ENCODE data around the gene PTPRB.

PTPRB gene

GRCh38 chr12:70637303-70638085 lies at the start of gene PTPRB:
Gene PTPRB, minus strand, starts transcription at chr12:70637429. Its CDS starts 34 bp downstream, at chr12:70637395.
- Mint-ChIP-seq H3K27ac (no peak within 1 kb of the TSS), H3K27me3 (peaks cover 11 to 27% of the 10 kb centered on the region in 2 donors), H3K9me3 (no peaks in the 10 kb centered on the region), H3K4me3 (no peak within 1 kb of the TSS), H3K4me1 (no peaks in the 10 kb centered on the region), H3K36me3 (no peaks in the 10 kb centered on the region)
- ATAC-seq (replicated peaks) (no peak), DNase-seq (no peak)

- peaks cover 0 to 6% of the 10 kb centered on the region in 2 donors for H3K27me3 Mint-ChIP-seq
- no peaks in the 10 kb centered on the region for H3K36me3 Mint-ChIP-seq
- no peak overlapping the region for H3K27ac Mint-ChIP-seq
- no peak overlapping the region for H3K4me3 Mint-ChIP-seq
- ATAC-seq (replicated peaks) (no peak), DNase-seq (no peak)
- H3K9me3 Mint-ChIP-seq: no peaks in the 10 kb centered on the region
- H3K4me1 Mint-ChIP-seq: no peaks in the 10 kb centered on the region
Measured at GRCh38 chr12:70686907-70687306, 49.7 kb upstream of the PTPRB start.

- no peaks in the 10 kb centered on the region for H3K36me3 Mint-ChIP-seq
- ATAC-seq (replicated peaks): no peak
- no peaks in the 10 kb centered on the region for H3K9me3 Mint-ChIP-seq
- no peak for DNase-seq
- H3K27ac Mint-ChIP-seq: no peak overlapping the region
- H3K27me3 Mint-ChIP-seq: peaks cover 0 to 10% of the 10 kb centered on the region in 2 donors
- no peak overlapping the region for H3K4me3 Mint-ChIP-seq
- no peaks in the 10 kb centered on the region for H3K4me1 Mint-ChIP-seq
Measured at GRCh38 chr12:70686299-70686698, 49.1 kb upstream of the PTPRB start.

- Mint-ChIP-seq H3K4me3 (no peak overlapping the region), H3K4me1 (no peaks in the 10 kb centered on the region), H3K36me3 (no peaks in the 10 kb centered on the region), H3K9me3 (no peaks in the 10 kb centered on the region), H3K27me3 (peaks cover 4 to 16% of the 10 kb centered on the region in 2 donors), H3K27ac (no peak overlapping the region)
- DNase-seq (no peak), ATAC-seq (replicated peaks) (no peak)
Measured at GRCh38 chr12:70683976-70684375, 46.7 kb upstream of the PTPRB start.

- no peaks in the 10 kb centered on the region for H3K36me3 Mint-ChIP-seq
- no peak for ATAC-seq (replicated peaks)
- no peak overlapping the region for H3K4me3 Mint-ChIP-seq
- no peak overlapping the region for H3K27ac Mint-ChIP-seq
- H3K4me1 Mint-ChIP-seq: no peaks in the 10 kb centered on the region
- peaks cover 1 to 5% of the 10 kb centered on the region in 2 donors for H3K9me3 Mint-ChIP-seq
- peaks cover 6 to 7% of the 10 kb centered on the region in 2 donors for H3K27me3 Mint-ChIP-seq
- no peak for DNase-seq
Measured at GRCh38 chr12:70671698-70672097, 34.5 kb upstream of the PTPRB start.

- no peaks in the 10 kb centered on the region for H3K4me1 Mint-ChIP-seq
- no peak overlapping the region for H3K4me3 Mint-ChIP-seq
- no peak for ATAC-seq (replicated peaks)
- DNase-seq: no peak
- peaks cover 0 to 5% of the 10 kb centered on the region in 2 donors for H3K9me3 Mint-ChIP-seq
- no peaks in the 10 kb centered on the region for H3K36me3 Mint-ChIP-seq
- H3K27ac Mint-ChIP-seq: no peak overlapping the region
- H3K27me3 Mint-ChIP-seq: peaks cover 6 to 7% of the 10 kb centered on the region in 2 donors
Measured at GRCh38 chr12:70670948-70671347, 33.7 kb upstream of the PTPRB start.

- no peak overlapping the region for H3K27ac Mint-ChIP-seq
- no peaks in the 10 kb centered on the region for H3K9me3 Mint-ChIP-seq
- DNase-seq (no peak), ATAC-seq (replicated peaks) (no peak)
- H3K27me3 Mint-ChIP-seq: peaks cover 3 to 6% of the 10 kb centered on the region in 2 donors
- no peak overlapping the region for H3K4me3 Mint-ChIP-seq
- H3K4me1 Mint-ChIP-seq: no peaks in the 10 kb centered on the region
- no peaks in the 10 kb centered on the region for H3K36me3 Mint-ChIP-seq
Measured at GRCh38 chr12:70667253-70667652, 30.0 kb upstream of the PTPRB start.

- ATAC-seq (replicated peaks) (no peak), DNase-seq (no peak)
- peaks cover 0 to 2% of the 10 kb centered on the region in 2 donors for H3K4me1 Mint-ChIP-seq
- no peaks in the 10 kb centered on the region for H3K36me3 Mint-ChIP-seq
- H3K27ac Mint-ChIP-seq: no peak overlapping the region
- H3K4me3 Mint-ChIP-seq: no peak overlapping the region
- peaks cover 0 to 6% of the 10 kb centered on the region in 2 donors for H3K27me3 Mint-ChIP-seq
- H3K9me3 Mint-ChIP-seq: no peaks in the 10 kb centered on the region
Measured at GRCh38 chr12:70666364-70666763, 29.1 kb upstream of the PTPRB start.

GRCh38 chr12:70664465-70664881 lies 27.2 kb upstream of the PTPRB start:
- no peak for ATAC-seq (replicated peaks)
- peaks cover 0 to 2% of the 10 kb centered on the region in 2 donors for H3K4me1 Mint-ChIP-seq
- DNase-seq: no peak
- H3K27ac Mint-ChIP-seq: no peak overlapping the region
- H3K9me3 Mint-ChIP-seq: no peaks in the 10 kb centered on the region
- H3K27me3 Mint-ChIP-seq: peaks cover 0 to 6% of the 10 kb centered on the region in 2 donors
- no peak overlapping the region for H3K4me3 Mint-ChIP-seq
- no peaks in the 10 kb centered on the region for H3K36me3 Mint-ChIP-seq

- Mint-ChIP-seq H3K27ac (no peak overlapping the region), H3K9me3 (no peaks in the 10 kb centered on the region)
Measured at GRCh38 chr12:70663838-70664237, 26.6 kb upstream of the PTPRB start.

GRCh38 chr12:70661466-70662161 lies 24.4 kb upstream of the PTPRB start:
- DNase-seq: no peak

More at GRCh38 chr12:70663838-70664237, 26.6 kb upstream of the PTPRB start:
- DNase-seq: no peak
- ATAC-seq (replicated peaks): no peak
- H3K4me1 Mint-ChIP-seq: peaks cover 0 to 2% of the 10 kb centered on the region in 2 donors
- H3K4me3 Mint-ChIP-seq: no peak overlapping the region
- H3K27me3 Mint-ChIP-seq: peaks cover 0 to 12% of the 10 kb centered on the region in 2 donors
- H3K36me3 Mint-ChIP-seq: no peaks in the 10 kb centered on the region

GRCh38 chr12:70660620-70661219 lies 23.5 kb upstream of the PTPRB start:
- Mint-ChIP-seq H3K9me3 (no peaks in the 10 kb centered on the region), H3K27ac (no peak overlapping the region), H3K4me3 (no peak overlapping the region), H3K36me3 (no peaks in the 10 kb centered on the region), H3K4me1 (peaks cover 0 to 2% of the 10 kb centered on the region in 2 donors), H3K27me3 (peaks cover 0 to 6% of the 10 kb centered on the region in 2 donors)
- DNase-seq: no peak
- no peak for ATAC-seq (replicated peaks)

More at GRCh38 chr12:70661466-70662161, 24.4 kb upstream of the PTPRB start:
- Mint-ChIP-seq H3K27ac (no peak overlapping the region), H3K4me1 (peaks cover 0 to 2% of the 10 kb centered on the region in 2 donors), H3K4me3 (no peak overlapping the region), H3K36me3 (no peaks in the 10 kb centered on the region), H3K9me3 (no peaks in the 10 kb centered on the region), H3K27me3 (peaks cover 0 to 6% of the 10 kb centered on the region in 2 donors)
- no peak for ATAC-seq (replicated peaks)

GRCh38 chr12:70660002-70660604 lies 22.9 kb upstream of the PTPRB start:
- Mint-ChIP-seq H3K4me3 (no peak overlapping the region), H3K9me3 (no peaks in the 10 kb centered on the region), H3K36me3 (no peaks in the 10 kb centered on the region), H3K4me1 (peaks cover 0 to 2% of the 10 kb centered on the region in 2 donors), H3K27ac (no peak overlapping the region), H3K27me3 (peaks cover 0 to 6% of the 10 kb centered on the region in 2 donors)
- DNase-seq (no peak), ATAC-seq (replicated peaks) (no peak)

- ATAC-seq (replicated peaks): no peak
- no peaks in the 10 kb centered on the region for H3K36me3 Mint-ChIP-seq
Measured at GRCh38 chr12:70659077-70659606, 21.9 kb upstream of the PTPRB start.

More at GRCh38 chr12:70659077-70659606, 21.9 kb upstream of the PTPRB start:
- Mint-ChIP-seq H3K27ac (no peak overlapping the region), H3K4me1 (peaks cover 0 to 2% of the 10 kb centered on the region in 2 donors), H3K9me3 (no peaks in the 10 kb centered on the region), H3K4me3 (no peak overlapping the region), H3K27me3 (peaks cover 0 to 6% of the 10 kb centered on the region in 2 donors)
- DNase-seq: no peak
